Medulla oblongata (tissue), 1 donor: ENCODE results near the gene FGFR3.

Experiments used
- DNase-seq: peaks from one replicate; pipeline ENCODE4 v3.0.0-alpha.2; 2015; ENCODE audit errors: extremely low spot score

Gene FGFR3

DNA sequence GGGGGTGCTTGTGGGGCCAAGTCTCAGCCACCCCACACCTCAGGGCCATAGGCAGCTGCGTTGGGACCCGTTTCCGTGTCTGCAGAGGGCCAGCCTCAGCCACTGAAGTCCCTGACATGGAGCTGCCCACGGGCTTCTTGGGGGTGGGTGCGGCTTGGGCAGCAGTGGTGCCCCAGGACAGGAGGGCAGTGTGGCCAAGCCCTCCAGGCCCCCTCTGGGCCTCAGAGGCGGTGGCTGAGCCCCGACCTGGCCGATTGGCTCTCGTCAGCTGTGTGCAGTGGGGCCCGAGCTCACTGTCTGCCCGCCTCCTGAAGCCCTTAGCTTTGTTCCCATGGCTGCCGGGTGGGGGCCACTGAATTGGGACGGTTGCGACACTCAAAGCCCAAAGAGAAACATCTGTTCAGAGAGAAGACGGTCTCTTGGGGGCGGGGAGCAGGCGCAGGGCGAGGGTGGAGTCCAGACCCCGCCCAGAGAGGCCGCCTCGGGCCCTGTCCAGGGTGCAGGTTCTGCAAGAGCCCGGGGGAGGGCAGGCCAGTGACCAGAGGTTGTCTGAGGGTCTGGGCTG, 9.1 kb downstream of the FGFR3 start:
- no peak for DNase-seq

DNA sequence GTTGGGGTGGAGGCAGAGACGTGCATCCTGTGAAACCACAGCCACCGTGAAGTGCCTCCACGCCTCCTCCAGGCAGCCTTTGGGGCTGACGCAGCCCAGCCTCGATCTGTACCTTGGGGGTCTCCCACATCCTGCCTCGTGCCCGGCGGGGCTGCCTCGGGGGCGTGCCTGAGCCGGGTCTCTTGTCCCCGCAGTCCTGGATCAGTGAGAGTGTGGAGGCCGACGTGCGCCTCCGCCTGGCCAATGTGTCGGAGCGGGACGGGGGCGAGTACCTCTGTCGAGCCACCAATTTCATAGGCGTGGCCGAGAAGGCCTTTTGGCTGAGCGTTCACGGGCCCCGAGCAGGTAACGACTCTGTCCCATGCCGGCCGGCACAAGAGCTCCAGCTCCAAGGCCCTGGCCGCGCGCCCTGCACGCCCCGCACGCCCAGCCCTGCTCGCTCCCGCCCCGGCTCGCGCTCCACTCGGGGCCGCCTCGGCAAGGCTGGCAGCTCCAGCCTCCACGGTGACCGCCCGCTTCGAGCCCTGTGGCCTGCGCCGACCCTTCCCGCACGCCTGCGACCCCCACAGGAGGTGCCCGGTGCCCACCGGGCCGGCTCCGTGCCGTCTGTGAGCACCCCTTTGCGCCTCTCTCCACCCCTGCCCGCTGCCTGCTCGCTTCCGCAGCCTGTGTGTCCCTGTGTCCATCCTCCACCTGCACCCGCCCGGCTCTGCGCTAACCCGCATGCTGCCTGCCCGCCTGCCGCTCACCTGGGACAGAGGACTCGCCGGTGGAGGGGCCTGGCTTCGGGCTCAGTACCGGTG, 9.8 kb downstream of the FGFR3 start:
- no peak for DNase-seq

DNA sequence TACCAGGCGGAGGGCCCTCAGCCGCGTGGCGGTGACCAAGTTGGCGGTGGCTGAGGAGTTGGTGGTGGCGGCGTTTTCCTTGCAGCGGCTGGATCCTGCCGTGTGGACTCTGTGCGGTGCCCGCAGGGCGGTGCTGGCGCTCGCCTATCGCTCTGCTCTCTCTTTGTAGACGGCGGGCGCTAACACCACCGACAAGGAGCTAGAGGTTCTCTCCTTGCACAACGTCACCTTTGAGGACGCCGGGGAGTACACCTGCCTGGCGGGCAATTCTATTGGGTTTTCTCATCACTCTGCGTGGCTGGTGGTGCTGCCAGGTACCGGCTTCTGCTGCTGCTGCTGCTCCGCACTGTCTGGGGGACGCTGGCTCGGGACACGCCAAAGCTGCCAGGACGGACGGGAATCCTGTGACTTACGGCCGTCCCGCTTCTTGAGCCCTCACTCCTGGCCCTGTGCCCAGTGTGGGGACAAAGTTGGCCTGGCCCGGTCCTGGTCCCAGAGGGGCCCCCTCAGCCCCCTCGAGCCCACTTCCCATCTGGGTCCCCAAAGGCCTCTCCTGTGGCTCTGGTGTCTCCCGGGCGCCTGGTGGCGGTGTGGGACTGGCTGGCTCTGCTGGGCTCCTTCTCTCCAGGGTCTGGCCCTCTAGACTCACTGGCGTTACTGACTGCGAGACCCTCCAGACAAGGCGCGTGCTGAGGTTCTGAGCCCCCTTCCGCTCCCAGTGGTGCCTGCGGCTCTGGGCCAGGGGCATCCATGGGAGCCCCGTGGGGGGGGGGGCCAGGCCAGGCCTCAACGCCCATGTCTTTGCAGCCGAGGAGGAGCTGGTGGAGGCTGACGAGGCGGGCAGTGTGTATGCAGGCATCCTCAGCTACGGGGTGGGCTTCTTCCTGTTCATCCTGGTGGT, 10.7 kb downstream of the FGFR3 start:
- no peak for DNase-seq

DNA sequence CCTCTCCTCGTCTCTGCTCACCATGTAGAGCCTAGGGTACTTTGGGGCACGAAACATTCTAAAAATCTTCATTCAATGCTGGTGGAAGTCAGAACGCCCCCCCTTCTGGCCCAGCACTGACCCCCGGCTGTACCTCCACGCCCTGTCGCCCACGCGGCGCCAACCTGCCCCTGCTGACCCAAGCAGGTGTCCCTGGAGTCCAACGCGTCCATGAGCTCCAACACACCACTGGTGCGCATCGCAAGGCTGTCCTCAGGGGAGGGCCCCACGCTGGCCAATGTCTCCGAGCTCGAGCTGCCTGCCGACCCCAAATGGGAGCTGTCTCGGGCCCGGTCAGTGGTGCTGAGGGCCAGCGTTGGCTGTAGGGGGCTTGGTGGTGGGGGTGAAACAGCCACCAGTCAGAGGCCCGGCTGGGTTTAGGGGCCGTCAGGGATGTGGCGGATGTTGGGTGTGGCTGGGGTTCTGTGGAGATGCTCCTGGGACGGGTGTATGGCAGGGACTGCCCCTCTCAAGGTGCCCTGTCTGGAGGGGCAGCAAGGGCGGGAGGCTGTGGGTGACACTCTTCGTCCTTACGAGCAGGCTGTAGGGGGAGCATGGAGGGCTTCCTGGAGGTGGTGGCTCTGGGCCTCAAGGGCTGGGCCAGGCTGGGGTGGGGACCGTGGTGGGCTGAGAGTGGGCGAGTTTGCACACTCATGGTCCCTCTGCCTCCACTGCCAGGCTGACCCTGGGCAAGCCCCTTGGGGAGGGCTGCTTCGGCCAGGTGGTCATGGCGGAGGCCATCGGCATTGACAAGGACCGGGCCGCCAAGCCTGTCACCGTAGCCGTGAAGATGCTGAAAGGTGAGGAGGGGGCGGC, 11.8 kb downstream of the FGFR3 start:
- no peak for DNase-seq

DNA sequence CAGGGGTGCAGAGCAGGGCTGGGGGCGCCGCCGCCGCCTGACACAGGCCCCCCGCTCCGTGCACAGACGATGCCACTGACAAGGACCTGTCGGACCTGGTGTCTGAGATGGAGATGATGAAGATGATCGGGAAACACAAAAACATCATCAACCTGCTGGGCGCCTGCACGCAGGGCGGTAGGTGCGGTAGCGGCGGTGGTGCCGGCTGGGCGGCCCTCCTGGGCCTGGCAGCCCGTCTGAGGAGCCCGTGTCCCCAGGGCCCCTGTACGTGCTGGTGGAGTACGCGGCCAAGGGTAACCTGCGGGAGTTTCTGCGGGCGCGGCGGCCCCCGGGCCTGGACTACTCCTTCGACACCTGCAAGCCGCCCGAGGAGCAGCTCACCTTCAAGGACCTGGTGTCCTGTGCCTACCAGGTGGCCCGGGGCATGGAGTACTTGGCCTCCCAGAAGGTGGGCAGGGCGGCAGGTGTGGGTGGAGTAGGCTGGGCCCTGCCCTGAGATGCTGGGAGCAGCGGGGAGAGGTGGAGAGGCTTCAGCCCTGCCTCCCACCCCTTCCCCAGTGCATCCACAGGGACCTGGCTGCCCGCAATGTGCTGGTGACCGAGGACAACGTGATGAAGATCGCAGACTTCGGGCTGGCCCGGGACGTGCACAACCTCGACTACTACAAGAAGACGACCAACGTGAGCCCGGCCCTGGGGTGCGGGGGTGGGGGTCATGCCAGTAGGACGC, 12.6 kb downstream of the FGFR3 start:
- DNase-seq = no peak

DNA sequence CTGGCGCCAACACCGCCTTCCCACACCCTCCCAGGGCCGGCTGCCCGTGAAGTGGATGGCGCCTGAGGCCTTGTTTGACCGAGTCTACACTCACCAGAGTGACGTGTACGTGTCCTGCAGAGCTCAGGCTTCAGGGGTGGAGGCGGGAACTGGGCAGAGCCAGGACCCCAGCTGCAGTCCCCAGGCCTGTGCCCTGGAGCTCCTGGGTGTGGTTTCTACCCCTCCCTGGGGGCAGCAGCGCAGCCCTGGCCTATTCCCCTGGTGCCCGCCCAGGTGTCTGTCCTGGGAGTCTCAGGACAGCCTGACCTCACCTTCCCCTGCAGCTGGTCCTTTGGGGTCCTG, 13.1 kb downstream of the FGFR3 start:
- DNase-seq = no peak

DNA sequence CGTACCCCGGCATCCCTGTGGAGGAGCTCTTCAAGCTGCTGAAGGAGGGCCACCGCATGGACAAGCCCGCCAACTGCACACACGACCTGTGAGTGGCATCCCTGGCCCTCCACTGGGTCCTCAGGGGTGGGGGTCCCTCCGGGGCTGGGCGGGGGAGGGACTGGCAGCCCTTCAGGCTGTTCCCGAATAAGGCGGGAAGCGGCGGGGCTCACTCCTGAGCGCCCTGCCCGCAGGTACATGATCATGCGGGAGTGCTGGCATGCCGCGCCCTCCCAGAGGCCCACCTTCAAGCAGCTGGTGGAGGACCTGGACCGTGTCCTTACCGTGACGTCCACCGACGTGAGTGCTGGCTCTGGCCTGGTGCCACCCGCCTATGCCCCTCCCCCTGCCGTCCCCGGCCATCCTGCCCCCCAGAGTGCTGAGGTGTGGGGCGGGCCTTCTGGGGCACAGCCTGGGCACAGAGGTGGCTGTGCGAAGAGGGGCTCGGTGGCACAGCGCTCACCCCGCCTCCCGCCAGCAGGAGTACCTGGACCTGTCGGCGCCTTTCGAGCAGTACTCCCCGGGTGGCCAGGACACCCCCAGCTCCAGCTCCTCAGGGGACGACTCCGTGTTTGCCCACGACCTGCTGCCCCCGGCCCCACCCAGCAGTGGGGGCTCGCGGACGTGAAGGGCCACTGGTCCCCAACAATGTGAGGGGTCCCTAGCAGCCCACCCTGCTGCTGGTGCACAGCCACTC, 13.7 kb downstream of the FGFR3 start:
- DNase-seq = no peak

DNA sequence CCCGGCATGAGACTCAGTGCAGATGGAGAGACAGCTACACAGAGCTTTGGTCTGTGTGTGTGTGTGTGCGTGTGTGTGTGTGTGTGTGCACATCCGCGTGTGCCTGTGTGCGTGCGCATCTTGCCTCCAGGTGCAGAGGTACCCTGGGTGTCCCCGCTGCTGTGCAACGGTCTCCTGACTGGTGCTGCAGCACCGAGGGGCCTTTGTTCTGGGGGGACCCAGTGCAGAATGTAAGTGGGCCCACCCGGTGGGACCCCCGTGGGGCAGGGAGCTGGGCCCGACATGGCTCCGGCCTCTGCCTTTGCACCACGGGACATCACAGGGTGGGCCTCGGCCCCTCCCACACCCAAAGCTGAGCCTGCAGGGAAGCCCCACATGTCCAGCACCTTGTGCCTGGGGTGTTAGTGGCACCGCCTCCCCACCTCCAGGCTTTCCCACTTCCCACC, 14.3 kb downstream of the FGFR3 start:
- no peak for DNase-seq

DNA sequence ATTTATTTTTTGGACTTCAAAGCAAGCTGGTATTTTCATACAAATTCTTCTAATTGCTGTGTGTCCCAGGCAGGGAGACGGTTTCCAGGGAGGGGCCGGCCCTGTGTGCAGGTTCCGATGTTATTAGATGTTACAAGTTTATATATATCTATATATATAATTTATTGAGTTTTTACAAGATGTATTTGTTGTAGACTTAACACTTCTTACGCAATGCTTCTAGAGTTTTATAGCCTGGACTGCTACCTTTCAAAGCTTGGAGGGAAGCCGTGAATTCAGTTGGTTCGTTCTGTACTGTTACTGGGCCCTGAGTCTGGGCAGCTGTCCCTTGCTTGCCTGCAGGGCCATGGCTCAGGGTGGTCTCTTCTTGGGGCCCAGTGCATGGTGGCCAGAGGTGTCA, 15.3 kb downstream of the FGFR3 start:
- no peak for DNase-seq

DNA sequence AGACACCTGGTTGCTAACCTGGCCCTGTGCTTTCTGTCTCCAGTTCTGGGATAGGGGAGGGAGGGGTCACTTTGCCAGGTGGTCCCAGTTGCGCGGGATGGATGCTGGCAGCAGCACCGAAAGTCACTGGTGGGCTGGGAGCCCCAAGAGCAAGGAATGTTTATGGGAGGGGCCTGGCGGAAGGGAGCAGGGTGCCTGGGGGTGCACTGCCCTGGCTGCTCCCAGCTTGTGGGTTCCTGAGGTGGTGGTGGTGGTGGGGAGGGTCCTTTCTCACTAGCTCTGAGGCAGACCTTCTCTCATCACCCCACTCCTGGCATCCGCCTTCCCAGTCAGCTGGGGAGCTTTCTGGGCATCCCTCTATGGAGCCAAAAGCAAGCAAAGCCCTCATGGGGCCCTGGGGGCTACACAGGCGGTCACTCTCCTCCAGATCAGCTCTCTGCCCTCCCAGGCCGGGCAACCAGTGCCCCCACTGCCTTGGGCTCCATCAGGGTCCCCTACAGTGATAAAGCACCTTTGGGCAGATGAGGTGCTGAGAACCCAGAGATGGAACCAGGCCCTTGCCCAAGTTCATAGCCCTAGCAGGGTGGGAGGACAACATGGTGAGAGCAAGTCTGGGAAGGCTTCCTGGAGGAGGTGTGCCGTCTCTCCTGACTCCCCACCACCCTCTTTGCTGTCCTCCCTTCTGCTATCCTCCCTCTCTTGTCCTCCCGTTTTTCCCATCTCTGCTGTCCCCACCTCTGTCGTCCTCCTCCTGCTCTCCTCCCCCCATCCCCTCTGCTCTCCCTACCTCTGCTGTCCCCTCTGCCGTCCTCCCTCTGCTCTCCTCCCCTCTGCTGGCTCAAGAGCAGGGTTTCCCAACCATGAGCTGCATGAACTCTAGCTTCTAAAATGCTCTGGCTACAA, 16.0 kb downstream of the FGFR3 start:
- no peak for DNase-seq

DNA sequence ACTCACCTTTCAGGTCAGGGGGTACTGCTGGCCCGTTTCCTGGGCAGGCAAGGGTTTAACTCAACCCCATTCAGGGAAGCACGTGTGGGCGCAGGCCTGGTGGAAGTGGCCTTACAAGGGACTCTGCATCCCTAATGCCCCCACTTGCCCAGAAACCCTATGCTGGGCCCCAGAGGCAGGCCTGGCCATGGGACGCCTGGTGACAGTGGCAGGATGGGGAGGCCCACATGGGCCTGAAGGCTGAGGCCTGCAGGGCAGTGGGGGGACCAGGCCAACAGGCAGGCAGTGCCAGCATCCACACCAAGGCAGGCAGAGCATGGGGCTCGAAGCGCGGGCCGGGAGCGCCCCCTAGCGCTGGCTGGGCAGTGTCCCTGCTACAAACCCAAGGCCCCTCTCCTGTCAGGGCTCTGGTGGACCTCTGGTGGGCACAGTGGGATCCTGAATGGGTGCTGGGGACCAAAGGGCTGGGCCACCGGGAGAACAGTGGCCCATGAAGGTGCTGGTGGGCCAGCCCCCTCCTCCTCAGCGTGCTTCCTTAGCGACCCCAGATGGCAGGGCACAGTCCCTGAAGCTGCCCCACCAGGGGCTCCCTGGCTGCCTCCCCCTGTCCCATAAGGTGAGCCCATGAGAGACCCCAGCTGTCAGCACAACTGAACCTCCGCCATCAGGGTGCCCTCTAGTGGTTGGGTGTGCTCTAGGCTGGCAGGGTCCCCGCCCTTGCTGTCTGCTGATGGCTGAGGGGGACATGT, 16.8 kb downstream of the FGFR3 start:
- DNase-seq = peak; percentile 87

DNA sequence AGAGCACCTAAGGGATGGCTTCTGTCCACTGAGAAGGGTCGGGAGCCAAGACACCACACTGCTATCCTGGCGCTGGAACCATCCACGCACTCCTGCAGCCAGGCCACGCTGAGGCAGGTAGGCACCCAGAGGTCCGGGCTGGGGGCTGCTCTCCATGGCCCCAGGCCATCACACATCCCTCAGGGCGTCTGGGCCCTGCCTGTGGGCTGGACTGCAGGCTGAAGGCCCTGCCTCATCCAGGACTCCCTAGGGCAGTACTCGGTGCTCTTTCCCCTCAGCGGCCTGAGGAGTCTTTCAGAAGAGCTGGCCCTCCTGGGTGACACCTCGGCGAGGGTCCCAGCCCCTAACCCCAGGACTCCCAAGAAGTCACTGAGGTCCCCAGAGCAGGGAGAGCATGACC, 17.7 kb downstream of the FGFR3 start:
- no peak for DNase-seq

DNA sequence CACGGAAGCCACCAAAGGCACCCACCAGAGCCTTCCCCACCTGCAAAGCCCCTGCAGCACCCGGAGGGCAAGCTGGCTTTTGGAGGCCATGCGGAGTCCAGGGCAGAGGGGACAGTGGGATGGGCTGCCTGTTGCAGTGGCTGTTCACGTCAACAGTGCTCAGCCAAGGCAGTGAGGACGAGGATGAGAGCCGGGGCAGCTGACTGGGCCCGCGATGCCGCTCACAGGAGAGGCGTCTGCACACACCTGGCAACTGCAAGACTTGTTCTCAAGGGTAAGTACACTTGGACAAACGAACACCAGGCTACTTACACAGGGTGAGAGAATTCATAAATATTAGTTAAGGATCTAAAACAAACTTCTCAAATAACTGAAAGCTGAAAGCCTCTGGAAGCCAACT, 19.6 kb downstream of the FGFR3 start:
- no peak for DNase-seq

DNA sequence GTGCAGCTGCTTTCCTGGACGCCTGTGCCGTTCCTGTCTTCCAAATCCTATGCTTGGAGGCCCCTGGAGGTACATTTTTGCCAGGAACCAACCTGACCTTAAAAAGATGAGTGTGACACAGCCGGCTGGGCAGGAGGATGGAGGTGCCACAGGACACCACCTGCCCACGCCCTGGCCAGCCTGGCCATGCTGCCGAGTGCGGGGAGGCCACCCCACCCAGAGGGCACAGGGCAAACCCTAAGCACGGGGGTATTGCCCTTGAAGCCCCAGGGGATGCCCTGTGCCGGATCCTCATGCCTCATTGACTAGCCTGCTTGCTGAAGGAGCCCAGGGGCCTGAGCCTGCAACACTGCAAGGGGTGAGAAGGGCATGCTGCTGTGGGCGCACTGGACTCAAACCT, 20.1 kb downstream of the FGFR3 start:
- DNase-seq = no peak

DNA sequence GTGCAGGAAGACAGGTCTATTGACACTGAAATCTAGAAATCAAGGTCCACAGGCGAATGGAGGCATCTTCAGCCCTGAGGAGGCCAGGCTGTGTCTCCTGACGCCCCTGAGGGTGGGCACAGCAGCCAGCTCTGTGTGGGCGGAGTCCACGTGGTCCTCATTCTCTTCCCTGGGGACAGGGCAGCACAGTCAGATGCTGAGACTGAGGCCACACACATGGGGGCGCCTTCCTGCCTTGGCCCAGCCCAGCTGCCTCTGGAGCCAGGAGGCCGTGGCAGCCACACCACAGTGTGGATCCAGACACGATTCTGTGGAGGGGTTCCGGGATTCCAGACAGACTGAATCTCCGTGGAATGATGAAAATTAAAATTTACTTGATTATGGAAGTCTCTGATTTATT, 20.8 kb downstream of the FGFR3 start:
- no peak for DNase-seq

DNA sequence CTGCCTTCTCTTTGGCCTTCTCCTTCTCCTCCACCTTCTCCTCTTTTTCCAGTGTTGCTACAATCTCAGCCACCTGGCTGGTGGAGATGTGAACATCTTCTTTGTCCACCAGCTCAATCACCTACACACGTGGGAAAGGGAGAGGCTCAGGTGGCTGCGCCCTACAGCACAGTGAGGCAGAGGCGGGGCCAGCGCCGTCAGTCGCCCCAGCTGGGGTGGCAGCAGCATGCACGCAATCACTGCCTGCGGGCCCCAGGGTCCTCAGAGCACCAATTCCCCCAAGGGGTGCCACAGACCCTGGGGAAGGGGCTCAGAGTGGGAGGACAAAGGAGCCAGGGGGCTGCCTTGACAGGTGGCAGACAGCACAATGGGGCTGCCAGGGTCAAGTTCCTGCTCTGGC, 21.4 kb downstream of the FGFR3 start:
- no peak for DNase-seq

DNA sequence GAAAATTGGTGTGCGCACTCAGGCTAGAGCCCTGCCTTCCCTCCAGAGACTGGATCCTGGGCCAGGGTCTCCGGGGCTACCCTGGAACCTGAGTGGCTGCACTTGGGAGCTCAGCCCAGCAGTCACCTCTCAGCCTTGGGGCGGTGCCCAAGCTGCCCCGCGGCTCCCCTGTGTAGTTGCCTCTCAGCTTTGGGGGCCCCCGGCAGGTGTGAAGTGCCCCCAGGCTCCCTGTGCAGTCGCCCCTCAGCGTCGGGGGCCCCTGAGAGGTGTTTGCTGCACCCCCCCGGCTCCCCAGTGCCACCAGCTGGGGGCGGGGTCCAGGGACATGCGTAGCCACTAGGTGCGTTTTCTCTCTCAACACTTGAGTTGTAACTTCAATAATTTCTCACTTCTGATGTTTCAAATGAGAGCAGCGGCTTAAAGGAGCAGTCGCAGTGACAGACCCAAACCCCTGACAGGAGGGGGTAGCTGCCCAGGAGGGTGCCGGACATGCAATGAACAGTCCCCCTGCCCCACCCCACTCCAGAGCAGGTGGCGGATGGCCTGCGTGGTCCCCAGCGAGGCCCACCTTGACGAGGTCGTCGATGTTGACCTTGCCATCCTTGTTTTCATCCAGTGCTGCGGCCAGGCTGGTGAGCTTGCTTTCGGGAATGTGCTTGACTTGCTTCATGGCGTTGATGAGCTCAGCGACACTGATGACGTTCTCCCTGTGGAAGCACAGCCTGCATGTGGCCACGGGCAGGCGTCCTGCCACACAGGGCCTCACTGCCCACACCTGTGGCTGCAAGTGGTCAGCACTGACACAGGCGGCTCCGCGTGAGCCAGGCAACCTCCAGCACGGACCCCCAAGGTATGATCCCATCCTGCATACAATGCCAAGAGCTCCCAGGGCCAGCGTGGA, 22.3 kb downstream of the FGFR3 start:
- no peak for DNase-seq
